ENCODE data around the gene BMP10. TPM values are rescaled to one million over a fixed set of nuclear protein-coding genes. Genes with fewer than 3 reads are reported as not detected.

Gene BMP10
- total RNA-seq, 1 donor from 2014 or later = not detected

GRCh38 chr2:68822207-68822872 is 48.9 kb downstream of the BMP10 start:
- peaks cover 88% of the 10 kb centered on the region for H3K36me3 Mint-ChIP-seq (ENCODE audit: low read depth)
- H3K27me3 Mint-ChIP-seq (ENCODE audit: low read depth) = no peaks in the 10 kb centered on the region
- H3K27ac Mint-ChIP-seq = no peak overlapping the region
- DNase-seq (ENCODE audit: low spot score) = no peak
- intact Hi-C loops (cut with micrococcal nuclease) = no loop called here
- H3K4me3 Mint-ChIP-seq (ENCODE audit: low read depth) = no peak overlapping the region
- H3K4me1 Mint-ChIP-seq (ENCODE audit: low read depth) = no peaks in the 10 kb centered on the region
- no peaks in the 10 kb centered on the region for H3K9me3 Mint-ChIP-seq

GRCh38 chr2:68819556-68819955 is 51.6 kb downstream of the BMP10 start:
- Mint-ChIP-seq H3K27me3 (ENCODE audit: low read depth) (no peaks in the 10 kb centered on the region), H3K36me3 (ENCODE audit: low read depth) (peaks cover 84% of the 10 kb centered on the region), H3K4me1 (ENCODE audit: low read depth) (no peaks in the 10 kb centered on the region), H3K27ac (no peak overlapping the region), H3K9me3 (no peaks in the 10 kb centered on the region), H3K4me3 (ENCODE audit: low read depth) (no peak overlapping the region)
- no peak for DNase-seq (ENCODE audit: low spot score)
- intact Hi-C loops (cut with micrococcal nuclease) = no loop called here

DNA sequence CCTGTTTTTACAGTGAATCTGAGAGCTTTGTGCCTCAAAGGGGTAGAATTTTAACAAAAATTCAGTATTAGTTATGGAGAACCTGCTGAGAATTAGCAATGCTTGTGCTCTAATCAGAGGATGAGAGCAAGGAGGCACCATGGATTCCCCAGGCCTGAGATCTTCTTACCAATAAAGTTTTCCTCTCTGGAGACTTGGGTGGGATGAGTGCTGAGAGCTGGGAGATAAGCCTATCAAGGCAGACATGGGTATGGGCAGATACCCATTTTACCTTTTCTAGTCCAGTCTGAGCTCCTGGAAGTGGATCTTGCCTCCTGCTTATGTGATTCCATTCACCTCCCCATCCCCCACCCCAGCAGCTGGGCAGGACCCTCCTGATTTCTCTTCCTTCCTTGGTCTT is 53.9 kb downstream of the BMP10 start:
- no peak for DNase-seq (ENCODE audit: low spot score)
- H3K27ac Mint-ChIP-seq = peak overlapping the region; percentile 63
- intact Hi-C loops (cut with micrococcal nuclease) = no loop called here
- H3K36me3 Mint-ChIP-seq (ENCODE audit: low read depth) = peaks cover 80% of the 10 kb centered on the region
- no peak overlapping the region for H3K4me3 Mint-ChIP-seq (ENCODE audit: low read depth)
- no peaks in the 10 kb centered on the region for H3K4me1 Mint-ChIP-seq (ENCODE audit: low read depth)
- H3K27me3 Mint-ChIP-seq (ENCODE audit: low read depth) = no peaks in the 10 kb centered on the region
- no peaks in the 10 kb centered on the region for H3K9me3 Mint-ChIP-seq

Other genes with a start within 250 kb of the BMP10 start
- not detected in 2 replicates for gene PROKR1, start 227.8 kb downstream of the BMP10 start, total RNA-seq
- 39.9 and 41.3 TPM in 2 replicates for gene ARHGAP25, start 136.6 kb downstream of the BMP10 start, total RNA-seq
- not detected in 2 replicates for gene GKN2, start 81.5 kb upstream of the BMP10 start, total RNA-seq
- not detected in 2 replicates for gene GKN1, start 103.2 kb upstream of the BMP10 start, total RNA-seq
- gene ANTXR1, start 141.8 kb upstream of the BMP10 start, total RNA-seq = 0.05 TPM in 1 of 2 replicates, not detected in the other